K562 (cell line): ENCODE data around the gene NABP2. TPM values are rescaled to one million over a fixed set of nuclear protein-coding genes. Genes with fewer than 3 reads are reported as not detected.
A peak's percentile ranks its signal among the peaks of the same experiment; 100 is the strongest.

Source experiments
- ATAC-seq: fragments of 200-7000 bp; cut with Tn5 transposase; 3 replicates; pipeline ENCODE4 v1.9.1; 2020; ENCODE audit warnings: moderate library complexity
- BruUV-seq: library from RNA; stranded (reverse); fragments of 400-500 nt; replicated peaks from 2 replicates; lab custom pipeline; 2021; lab: Mats Ljungman, UMichigan
- CTCF ChIA-PET: fragments of 300-600 bp; formaldehyde crosslinking; extraction: SDS; loops from one replicate; lab custom pipeline; 2021; ENCODE audit warnings: low intra/inter-chr PET ratio; lab: Yijun Ruan, JAX
- POLR2A ChIA-PET: fragments of 300-600, 350-650 bp; sonication (Branson Sonifier 250); formaldehyde crosslinking; extraction: SDS; loops from one replicate; lab custom pipeline; 2021; ENCODE audit warnings: antibody characterized with exemption, inconsistent platforms; lab: Yijun Ruan, JAX
- DNase-seq, 4 experiments: peaks; one replicate each; pipeline versions ENCODE4 v3.0.0 to v3.0.0-alpha.2; 2011 to 2018; ENCODE audit warnings: low spot score in 3 of 4, mixed read lengths in 3 of 4; ENCODE audit errors: extremely low read depth in 1 of 4
- FAIRE-seq: peaks from 2 replicates; lab custom pipeline; 2011; peaks lifted over from hg19 to GRCh38; lab: Jason Lieb, UNC
- H2AFZ ChIP-seq: 2 replicates; pipeline ENCODE4 v1.6.0; 2011; ENCODE audit warnings: low read depth, low read length, control low read depth, inconsistent platforms
- H3K27ac ChIP-seq: fragments of 200-600 bp; 3 replicates; pipeline ENCODE4 v1.8.0; 2011; ENCODE audit warnings: low read depth, mild to moderate bottlenecking, control low read depth, inconsistent platforms, low read length, moderate library complexity, mixed read lengths; ENCODE audit errors: extremely low read depth
- H3K27me3 ChIP-seq, 2 experiments: fragments of 300-600 bp in 1 of 2; 2 replicates in 1 of 2; 3 replicates in 1 of 2; pipeline versions ENCODE4 v1.6.0 to v1.8.0; 2011; ENCODE audit warnings: inconsistent platforms in 2 of 2, low read length in 2 of 2, mild to moderate bottlenecking in 1 of 2, mixed read lengths in 1 of 2, moderate library complexity in 1 of 2; ENCODE audit not compliant: control insufficient read depth in 2 of 2, insufficient read depth in 2 of 2
- H3K36me3 ChIP-seq: fragments of 300-600 bp; 3 replicates; pipeline ENCODE4 v1.8.0; 2011; ENCODE audit warnings: mild to moderate bottlenecking, low read length, inconsistent platforms; ENCODE audit not compliant: control insufficient read depth, insufficient read depth
- H3K4me1 ChIP-seq, 2 experiments: fragments of 200-600 bp in 1 of 2; replicated peaks in 1 of 2; 2 replicates in 1 of 2; 3 replicates in 1 of 2; pipeline versions ENCODE4 v1.5.1 to v1.8.0; 2011; ENCODE audit warnings: inconsistent platforms in 2 of 2, low read length in 2 of 2, mild to moderate bottlenecking in 1 of 2, mixed read lengths in 1 of 2, moderate library complexity in 1 of 2; ENCODE audit not compliant: control insufficient read depth in 2 of 2, insufficient read depth in 2 of 2
- H3K4me2 ChIP-seq: 2 replicates; pipeline ENCODE4 v1.6.1; 2011; ENCODE audit warnings: low read length, control low read depth, inconsistent platforms, mixed read lengths; ENCODE audit not compliant: insufficient read depth
- H3K4me3 ChIP-seq: fragments of 200-600 bp; sonication (generic), shearing (Covaris generic); 2 replicates; pipeline ENCODE4 v1.5.1; 2016; ENCODE audit warnings: control low read depth, inconsistent platforms
- H3K79me2 ChIP-seq: fragments of 200-600 bp; 3 replicates; pipeline ENCODE4 v1.8.0; 2011; ENCODE audit warnings: low read length, inconsistent platforms; ENCODE audit not compliant: control insufficient read depth, insufficient read depth
- H3K9ac ChIP-seq, 2 experiments: 2 replicates each; pipeline versions ENCODE4 v1.6.0 to v1.6.1; 2011; ENCODE audit warnings: low read depth in 2 of 2, low read length in 2 of 2, control low read depth in 1 of 2, inconsistent platforms in 1 of 2, mild to moderate bottlenecking in 1 of 2, mixed read lengths in 1 of 2; ENCODE audit not compliant: insufficient read depth in 1 of 2
- H3K9me1 ChIP-seq: one replicate; pipeline ENCODE4 v1.6.0; 2011; ENCODE audit warnings: inconsistent platforms, mild to moderate bottlenecking, low read length, moderate library complexity; ENCODE audit not compliant: control insufficient read depth, insufficient read depth
- H3K9me3 ChIP-seq: replicated peaks from 2 replicates; pipeline ENCODE4 v1.5.1; 2011; ENCODE audit warnings: low read depth, low read length, inconsistent platforms; ENCODE audit not compliant: control insufficient read depth, insufficient read depth
- H4K20me1 ChIP-seq: replicated peaks from 2 replicates; pipeline ENCODE4 v1.6.1; 2011; ENCODE audit warnings: low read length, inconsistent platforms, mixed read lengths; ENCODE audit not compliant: control insufficient read depth, insufficient read depth
- CSDE1 ChIP-seq, 2 experiments: fragments of 450-650 bp; IDR thresholded peaks; 2 replicates each; pipeline ENCODE4 v1.6.1; 2016; ENCODE audit warnings: mild to moderate bottlenecking in 1 of 2
- CXXC5 ChIP-seq: fragments of 250-450 bp; sonication (Bioruptor Pico); IDR thresholded peaks from 2 replicates; pipeline ENCODE4 v1.8.0; 2022; ENCODE audit warnings: inconsistent platforms, mild to moderate bottlenecking, moderate library complexity
- E2F8 ChIP-seq: fragments of 450-650 bp; IDR thresholded peaks from 2 replicates; pipeline ENCODE4 v1.7.1; 2018; ENCODE audit warnings: mild to moderate bottlenecking, low read depth; ENCODE audit not compliant: partially characterized antibody
- JUN ChIP-seq, 2 experiments: sonication (generic) in 1 of 2; formaldehyde crosslinking in 1 of 2; IDR thresholded peaks; 2 replicates each; pipeline versions ENCODE4 v1.6.1 to v1.8.0; 2012 to 2022; ENCODE audit warnings: borderline replicate concordance in 2 of 2, mild to moderate bottlenecking in 2 of 2, improper control_type of control experiment in 1 of 2, low read depth in 1 of 2, low read length in 1 of 2, missing genetic modification reagents in 1 of 2
- L3MBTL2 ChIP-seq: fragments of 450-650 bp; IDR thresholded peaks from 2 replicates; pipeline ENCODE4 v1.6.1; 2016; ENCODE audit warnings: mild to moderate bottlenecking, moderate library complexity
- LCOR ChIP-seq: sonication (generic); formaldehyde crosslinking; IDR thresholded peaks from 2 replicates; pipeline ENCODE4 v1.8.0; 2022; ENCODE audit warnings: mild to moderate bottlenecking, missing genetic modification reagents
- NCOA4 ChIP-seq: fragments of 450-650 bp; IDR thresholded peaks from 2 replicates; pipeline ENCODE4 v1.6.1; 2018; ENCODE audit warnings: mild to moderate bottlenecking; ENCODE audit not compliant: partially characterized antibody
- SRSF3 ChIP-seq: fragments of 200-400 bp; formaldehyde crosslinking; IDR thresholded peaks from 2 replicates; pipeline ENCODE4 v1.6.1; 2016; ENCODE audit warnings: mild to moderate bottlenecking, low read length, moderate library complexity; ENCODE audit not compliant: insufficient read depth
- ZBTB43 ChIP-seq: sonication (generic); formaldehyde crosslinking; IDR thresholded peaks from 2 replicates; pipeline ENCODE4 v1.8.0; 2023; ENCODE audit warnings: mild to moderate bottlenecking, missing genetic modification reagents
- ZNF41 ChIP-seq: fragments of 250-450 bp; sonication (Bioruptor Pico); conservative IDR thresholded peaks from 2 replicates; pipeline ENCODE4 v1.4.0; 2020; ENCODE audit warnings: mild to moderate bottlenecking
- WGBS: fragments of 100-300 bp; shearing (Covaris generic); methylation state at CpG from one replicate; pipeline ENCODE4 v1.1.6; 2016; ENCODE audit warnings: low coverage, mixed read lengths; ENCODE audit not compliant: insufficient coverage; ENCODE audit errors: missing lambda C conversion rate; 5-methylcytosine and 5-hydroxymethylcytosine counted together
- in situ Hi-C: fragments of 300-500 bp; cut with MboI; formaldehyde crosslinking; loops from 4 replicates; pipeline ENCODE4 v1.15.0; 2018; ENCODE audit warnings: inconsistent platforms, mixed read lengths
- intact Hi-C: fragments of 100-400 bp; cut with micrococcal nuclease; formaldehyde crosslinking; loops from 2 replicates; pipeline ENCODE4 v1.14.2; 2022
- polyA plus RNA-seq, 8 experiments: library from polyadenylated mRNA; depleted of rRNA in 4 of 8; stranded (reverse) in 5 of 8; unstranded in 3 of 8; fragments of >200 nt; fragmentation: Nextera tagmentation in 2 of 8; fragmentation: Illumina TruSeq in 1 of 8; extraction: Ambion mirVana in 2 of 8; extraction: Trizol in 1 of 8; gene quantifications; 2 replicates each; pipeline versions ENCODE4 v1.2.1 to v1.2.3, GENCODE V29; 2011 to 2014; ENCODE audit warnings: inconsistent platforms in 1 of 8, missing spikeins in 1 of 8
- total RNA-seq, 7 experiments: library from RNA; depleted of rRNA in 6 of 7; stranded (reverse); fragments of >200 nt in 6 of 7; fragmentation: Illumina TruSeq in 2 of 7; extraction: Trizol in 2 of 7; gene quantifications; 2 replicates each; pipeline versions ENCODE4 v1.2.1 to v1.2.3, GENCODE V29; 2011 to 2021; ENCODE audit warnings: low replicate concordance in 1 of 7
- TF ChIP-seq, protein P1 (sequence below): fragments of 250-450 bp; sonication (Bioruptor Pico); IDR thresholded peaks from 2 replicates; pipeline ENCODE4 v1.6.1; 2021; ENCODE audit warnings: mild to moderate bottlenecking
- TF ChIP-seq, protein P2 (sequence below), 2 experiments: IDR thresholded peaks in 1 of 2; conservative IDR thresholded peaks in 1 of 2; 2 replicates each; pipeline ENCODE4 v1.6.1; 2016; ENCODE audit warnings: low read depth in 2 of 2, mild to moderate bottlenecking in 1 of 2, missing compliant biosample characterization in 1 of 2, missing genetic modification characterization in 1 of 2, moderate library complexity in 1 of 2
- TF ChIP-seq, protein P3 (sequence below): sonication (generic); formaldehyde crosslinking; IDR thresholded peaks from 2 replicates; pipeline ENCODE4 v1.8.0; 2022; ENCODE audit warnings: missing genetic modification reagents, mild to moderate bottlenecking, borderline replicate concordance

NABP2 gene
- total and polyA plus RNA-seq, 9 of the 15 experiments (the other 6 are each of a cell fraction or from before 2014, with no cell fraction given) = 11.3 to 60.6 (median 43.5) TPM

DNA sequence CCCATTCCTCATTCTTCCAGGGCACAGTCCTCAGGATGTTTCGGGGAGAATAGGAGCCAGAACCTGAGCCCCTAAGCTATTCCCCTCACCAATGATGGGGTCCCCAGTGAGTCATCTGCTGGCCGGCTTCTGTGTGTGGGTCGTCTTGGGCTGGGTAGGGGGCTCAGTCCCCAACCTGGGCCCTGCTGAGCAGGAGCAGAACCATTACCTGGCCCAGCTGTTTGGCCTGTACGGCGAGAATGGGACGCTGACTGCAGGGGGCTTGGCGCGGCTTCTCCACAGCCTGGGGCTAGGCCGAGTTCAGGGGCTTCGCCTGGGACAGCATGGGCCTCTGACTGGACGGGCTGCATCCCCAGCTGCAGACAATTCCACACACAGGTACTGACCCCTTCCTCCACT, 7.0 kb downstream of the NABP2 start:
- in situ Hi-C loops (no loop called here), intact Hi-C loops (no loop called here)
- H3K27ac ChIP-seq = no peak overlapping the region
- no peaks in the 10 kb centered on the region for H3K27me3 ChIP-seq
- POLR2A ChIA-PET = interaction anchor here (0.7 to 2.0 kb wide), 6 partner anchors 9 to 447 kb away, joined by 3 to 6 read pairs (median 4); partner anchors contain the start of gene RNF41
- H2AFZ ChIP-seq = no peak overlapping the region
- peak overlapping the region in 1 of 2 experiments; percentile 32; a peak in 1 of 4 replicates for H3K9ac ChIP-seq
- no peaks in the 10 kb centered on the region for H3K9me3 ChIP-seq
- DNase-seq (no peak), ATAC-seq (no peak), FAIRE-seq (no peak)
- no TSS peak for BruUV-seq
- H3K9me1 ChIP-seq = no peaks in the 10 kb centered on the region
- no peaks in the 10 kb centered on the region for H4K20me1 ChIP-seq
- H3K4me1 ChIP-seq = peaks cover 14 to 18% of the 10 kb centered on the region in 2 experiments; a peak in 4 of 5 replicates
- CTCF ChIA-PET = no interaction called here
- H3K4me3 ChIP-seq = no peak overlapping the region
- no peak overlapping the region for H3K4me2 ChIP-seq
- H3K36me3 ChIP-seq = peaks cover 6% of the 10 kb centered on the region; the same call in 2 of the 3 replicates
- 76% methylated on average over 11 of the region's 11 CpGs for WGBS
- H3K79me2 ChIP-seq = no peaks in the 10 kb centered on the region
- no peak for TF ChIP-seq E2F8
- TF ChIP-seq NCOA4 = no peak
- TF ChIP-seq SRSF3 = no peak
- no peak for TF ChIP-seq CXXC5 (CRISPR knock-in tag)
- TF ChIP-seq ZNF41 (CRISPR knock-in tag) = no peak
- TF ChIP-seq CSDE1 (IDR thresholded peaks at IDR 0.05) = no peak
- TF ChIP-seq LCOR (CRISPR knock-in tag) = no peak
- TF ChIP-seq, protein P1, sequence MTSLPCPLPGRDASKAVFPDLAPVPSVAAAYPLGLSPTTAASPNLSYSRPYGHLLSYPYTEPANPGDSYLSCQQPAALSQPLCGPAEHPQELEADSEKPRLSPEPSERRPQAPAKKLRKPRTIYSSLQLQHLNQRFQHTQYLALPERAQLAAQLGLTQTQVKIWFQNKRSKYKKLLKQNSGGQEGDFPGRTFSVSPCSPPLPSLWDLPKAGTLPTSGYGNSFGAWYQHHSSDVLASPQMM (CRISPR knock-in tag) = no peak
- no peak for TF ChIP-seq ZBTB43 (CRISPR knock-in tag)
- TF ChIP-seq, protein P2, sequence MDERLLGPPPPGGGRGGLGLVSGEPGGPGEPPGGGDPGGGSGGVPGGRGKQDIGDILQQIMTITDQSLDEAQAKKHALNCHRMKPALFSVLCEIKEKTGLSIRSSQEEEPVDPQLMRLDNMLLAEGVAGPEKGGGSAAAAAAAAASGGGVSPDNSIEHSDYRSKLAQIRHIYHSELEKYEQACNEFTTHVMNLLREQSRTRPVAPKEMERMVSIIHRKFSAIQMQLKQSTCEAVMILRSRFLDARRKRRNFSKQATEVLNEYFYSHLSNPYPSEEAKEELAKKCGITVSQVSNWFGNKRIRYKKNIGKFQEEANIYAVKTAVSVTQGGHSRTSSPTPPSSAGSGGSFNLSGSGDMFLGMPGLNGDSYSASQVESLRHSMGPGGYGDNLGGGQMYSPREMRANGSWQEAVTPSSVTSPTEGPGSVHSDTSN (CRISPR knock-in tag; IDR thresholded peaks at IDR 0.05; ENCODE audit: low read depth) = no peak
- TF ChIP-seq, protein P2 (tag; conservative IDR thresholded peaks at IDR 0.05; ENCODE audit: low read depth) = no peak
- TF ChIP-seq JUN (IDR thresholded peaks at IDR 0.05; ENCODE audit: borderline replicate concordance, low read depth, low read length) = no peak
- no peak for TF ChIP-seq JUN (CRISPR knock-in tag; IDR thresholded peaks at IDR 0.05; ENCODE audit: borderline replicate concordance)
- no peak for TF ChIP-seq L3MBTL2
- TF ChIP-seq, protein P3, sequence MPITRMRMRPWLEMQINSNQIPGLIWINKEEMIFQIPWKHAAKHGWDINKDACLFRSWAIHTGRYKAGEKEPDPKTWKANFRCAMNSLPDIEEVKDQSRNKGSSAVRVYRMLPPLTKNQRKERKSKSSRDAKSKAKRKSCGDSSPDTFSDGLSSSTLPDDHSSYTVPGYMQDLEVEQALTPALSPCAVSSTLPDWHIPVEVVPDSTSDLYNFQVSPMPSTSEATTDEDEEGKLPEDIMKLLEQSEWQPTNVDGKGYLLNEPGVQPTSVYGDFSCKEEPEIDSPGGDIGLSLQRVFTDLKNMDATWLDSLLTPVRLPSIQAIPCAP = no peak
